GM21515 (cell line): ENCODE data around the gene GNA14.

Experiments used
- ATAC-seq: cut with Tn5 transposase; IDR thresholded peaks from one replicate; pipeline ENCODE4 v1.9.1; 2021; ENCODE audit not compliant: unreplicated experiment

The GNA14 gene

GRCh38 chr9:77543131-77543822 lies 104.8 kb downstream of the GNA14 start:
- no peak for ATAC-seq

DNA sequence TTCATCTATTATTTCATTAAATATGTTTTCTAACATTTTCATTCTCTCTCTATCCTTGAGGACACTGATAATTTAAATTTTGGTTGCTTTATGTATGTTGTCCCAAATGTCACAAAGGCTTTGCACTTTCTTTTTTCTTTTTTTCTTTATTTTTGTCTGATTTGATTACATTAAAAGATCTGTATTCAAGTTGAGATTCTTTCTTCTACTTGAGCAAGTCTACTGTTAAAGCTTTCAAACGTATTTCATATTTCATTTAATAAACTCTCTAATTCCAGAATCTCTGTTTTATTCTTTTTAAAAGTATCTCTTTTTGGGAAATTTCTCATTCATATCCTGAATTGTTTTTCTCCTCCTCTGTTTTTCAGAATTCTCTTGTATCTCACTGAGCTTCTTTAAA lies 106.5 kb downstream of the GNA14 start:
- no peak for ATAC-seq

- ATAC-seq: no peak
Observed at GRCh38 chr9:77541055-77541454, 107.1 kb downstream of the GNA14 start.

GRCh38 chr9:77534376-77535057 lies 113.6 kb downstream of the GNA14 start:
- no peak for ATAC-seq

- ATAC-seq: no peak
Observed at GRCh38 chr9:77533671-77534070, 114.5 kb downstream of the GNA14 start.

GRCh38 chr9:77532607-77533006 lies 115.5 kb downstream of the GNA14 start:
- ATAC-seq: no peak

- no peak for ATAC-seq
Observed at GRCh38 chr9:77531400-77531799, 116.7 kb downstream of the GNA14 start.

- no peak for ATAC-seq
Observed at GRCh38 chr9:77523891-77524290, 124.2 kb downstream of the GNA14 start.

GRCh38 chr9:77521091-77521490 lies 127.0 kb downstream of the GNA14 start:
- ATAC-seq: no peak

GRCh38 chr9:77518688-77519087 lies 129.4 kb downstream of the GNA14 start:
- ATAC-seq: no peak

GRCh38 chr9:77516781-77517180 lies 131.3 kb downstream of the GNA14 start:
- no peak for ATAC-seq

DNA sequence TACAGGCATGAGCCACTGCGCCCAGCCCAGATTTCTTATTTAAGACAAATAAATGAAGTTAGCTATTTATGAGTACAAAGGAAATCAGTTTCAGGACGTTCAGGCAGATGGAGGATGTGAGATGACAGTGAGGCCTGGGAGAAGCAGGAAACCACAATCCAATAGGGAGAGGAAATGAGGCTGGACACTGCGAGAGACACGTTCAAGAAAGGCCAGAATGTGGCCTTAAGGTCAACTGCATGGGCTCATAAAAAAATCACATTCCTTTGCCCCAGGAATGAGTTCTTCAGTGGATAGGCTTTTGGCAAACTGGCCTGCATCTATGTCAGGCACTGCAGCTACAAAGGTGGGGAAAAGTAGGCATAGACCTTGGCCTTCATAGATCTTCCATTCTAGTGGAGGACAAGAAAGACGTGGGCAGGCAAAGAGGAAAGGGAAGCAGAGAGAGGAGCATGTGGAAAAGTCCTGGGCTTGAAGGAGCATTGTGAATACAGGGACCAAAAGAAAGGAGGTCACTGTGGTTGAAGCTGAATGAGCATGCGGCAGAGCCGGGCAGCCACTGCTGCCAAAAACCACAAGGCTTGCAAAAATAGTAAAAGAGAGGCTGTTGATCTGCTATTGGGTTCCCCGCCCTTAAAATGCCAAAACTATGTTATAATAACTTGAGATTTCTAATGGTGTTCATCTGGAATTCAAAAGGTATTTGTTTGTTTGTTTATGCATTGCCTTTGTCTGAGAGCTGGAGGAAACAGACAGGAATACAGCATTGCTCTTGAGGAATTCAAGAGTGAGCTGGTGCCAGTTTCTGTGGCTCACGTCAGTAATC lies 133.0 kb downstream of the GNA14 start:
- no peak for ATAC-seq

GRCh38 chr9:77513457-77513856 lies 134.7 kb downstream of the GNA14 start:
- no peak for ATAC-seq

DNA sequence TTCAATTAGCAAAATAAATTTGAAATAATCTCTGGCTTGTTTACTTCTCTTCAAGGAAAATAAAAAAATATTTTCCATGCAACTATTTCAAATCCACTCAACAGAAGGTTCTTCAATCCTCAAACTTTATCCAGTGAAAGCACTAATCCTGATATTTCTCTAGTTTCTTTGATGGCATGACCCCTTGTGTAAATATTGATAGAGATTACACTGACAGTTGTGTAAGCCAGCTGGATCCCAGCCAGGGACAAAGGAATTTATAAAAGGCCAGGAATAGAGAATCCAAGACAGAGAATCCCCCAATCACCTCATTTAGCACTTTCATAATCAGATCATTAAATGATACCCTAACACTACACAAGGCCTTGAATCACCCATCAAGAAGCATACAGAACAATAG lies 135.2 kb downstream of the GNA14 start:
- ATAC-seq: no peak

- ATAC-seq: no peak
Observed at GRCh38 chr9:77511525-77511924, 136.6 kb downstream of the GNA14 start.

- no peak for ATAC-seq
Observed at GRCh38 chr9:77510666-77511065, 137.5 kb downstream of the GNA14 start.

DNA sequence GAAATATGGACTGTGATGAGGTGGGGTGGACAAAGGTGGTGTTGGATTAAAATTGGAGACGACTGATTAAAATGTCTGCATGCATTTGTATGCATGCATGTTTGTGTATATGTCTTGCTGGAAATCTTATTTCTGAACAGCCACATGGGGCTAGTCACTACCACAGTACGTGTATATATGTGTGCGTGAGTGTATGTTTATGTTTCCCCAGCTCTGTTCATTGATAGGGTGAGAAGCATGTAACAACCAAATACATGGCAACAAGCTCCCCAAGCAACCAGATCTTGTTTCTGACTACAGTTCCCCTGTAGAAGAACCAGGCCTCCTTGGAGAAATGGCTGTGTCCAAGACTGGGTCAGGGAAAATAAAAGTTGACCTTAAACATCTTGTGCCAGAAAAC lies 139.7 kb downstream of the GNA14 start:
- ATAC-seq: no peak

DNA sequence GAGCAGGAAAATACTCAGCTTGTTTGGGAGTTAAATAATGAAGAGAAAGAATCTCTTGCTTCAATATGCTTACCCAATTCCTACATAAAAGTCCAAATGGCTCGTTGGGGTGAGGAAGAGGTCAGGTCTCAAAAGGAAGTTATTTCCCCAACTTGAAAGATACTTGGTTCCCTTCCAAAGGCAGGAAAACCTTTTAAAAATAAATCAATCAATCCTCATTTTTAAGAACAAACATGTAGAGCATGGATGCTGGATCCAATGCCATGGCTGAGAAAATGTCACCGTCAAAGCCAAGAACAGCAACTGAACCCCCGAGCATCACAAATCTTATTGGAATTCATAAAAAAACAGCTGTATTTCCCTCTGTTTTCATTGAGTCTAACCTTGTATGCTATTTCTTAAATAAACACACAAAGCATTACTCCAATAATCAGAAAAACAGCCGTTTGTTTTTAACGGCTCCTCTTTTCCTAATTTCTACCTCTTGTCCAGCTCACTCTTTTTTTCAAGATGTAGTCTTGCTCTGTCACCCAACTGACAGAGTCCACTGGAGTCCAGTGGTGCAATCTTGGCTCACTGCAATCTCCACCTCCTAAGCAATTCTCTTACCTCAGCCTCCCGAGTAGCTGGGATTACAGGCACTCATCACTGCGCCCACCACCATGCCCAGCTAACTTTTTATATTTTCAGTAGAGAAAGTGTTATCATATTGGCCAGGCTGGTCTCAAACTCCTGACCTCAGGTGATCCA lies 140.7 kb downstream of the GNA14 start:
- ATAC-seq: no peak

GRCh38 chr9:77505232-77505631 lies 142.9 kb downstream of the GNA14 start:
- no peak for ATAC-seq

DNA sequence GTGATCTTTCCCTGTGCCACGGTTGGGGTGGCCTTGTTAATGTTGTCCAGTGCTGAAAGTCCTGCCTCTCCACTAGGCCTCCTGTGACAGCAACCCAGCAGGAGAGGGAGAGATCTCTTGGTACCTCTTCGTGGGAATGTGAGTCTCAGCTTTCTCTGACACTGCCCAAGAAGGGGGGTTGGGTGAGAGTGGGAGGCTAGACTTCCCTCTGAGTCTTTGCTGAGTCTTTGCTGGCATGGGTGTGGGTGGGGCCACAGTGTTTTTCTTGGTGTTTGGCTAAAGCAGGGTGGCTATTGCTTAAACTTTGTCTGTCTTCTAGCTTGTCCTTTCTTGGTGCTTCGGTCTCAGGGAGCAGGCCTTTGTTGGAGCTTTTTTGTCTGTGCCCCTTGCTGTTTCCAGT lies 145.6 kb downstream of the GNA14 start:
- ATAC-seq: no peak

GRCh38 chr9:77498891-77499290 lies 149.2 kb downstream of the GNA14 start:
- no peak for ATAC-seq
